ENCODE measurements around the gene SOD2. TPM values are rescaled to one million over a fixed set of nuclear protein-coding genes. Genes with fewer than 3 reads are reported as not detected.
"Not testable (repeated sequence)": the region's sequence is repeated elsewhere in the genome, so short reads cannot be mapped to it uniquely, and the experiment has no call there.

The SOD2 gene
- polyA plus RNA-seq, 1 donor, result 92.6 TPM

- DNase-seq (ENCODE audit: low read depth), result no peak
Observed at GRCh38 chr6:159716247-159717096, 23.4 kb upstream of the SOD2 start.

GRCh38 chr6:159715605-159716004, 22.6 kb upstream of the SOD2 start:
- DNase-seq (ENCODE audit: low read depth), result no peak

- DNase-seq (ENCODE audit: low read depth), result no peak
Observed at GRCh38 chr6:159715166-159715565, 22.1 kb upstream of the SOD2 start.

GRCh38 chr6:159714404-159714803, 21.4 kb upstream of the SOD2 start:
- DNase-seq (ENCODE audit: low read depth), result no peak

GRCh38 chr6:159713984-159714383, 20.9 kb upstream of the SOD2 start:
- no peak for DNase-seq (ENCODE audit: low read depth)

- not testable (repeated sequence) for DNase-seq (ENCODE audit: low read depth)
Observed at GRCh38 chr6:159712389-159712788, 19.3 kb upstream of the SOD2 start.

- DNase-seq (ENCODE audit: low read depth), result not testable (repeated sequence)
Observed at GRCh38 chr6:159710603-159711002, 17.6 kb upstream of the SOD2 start.

- DNase-seq (ENCODE audit: low read depth), result no peak
Observed at GRCh38 chr6:159701413-159701999, 8.5 kb upstream of the SOD2 start.

- no peak for DNase-seq (ENCODE audit: low read depth)
Observed at GRCh38 chr6:159700970-159701369, 7.9 kb upstream of the SOD2 start.

GRCh38 chr6:159695984-159696383, 2.9 kb upstream of the SOD2 start:
- DNase-seq (ENCODE audit: low read depth), result no peak

- DNase-seq (ENCODE audit: low read depth), result no peak
Observed at GRCh38 chr6:159693894-159694545, 979 bp upstream of the SOD2 start.

GRCh38 chr6:159692303-159693127, 526 bp downstream of the SOD2 start:
- no peak for DNase-seq (ENCODE audit: low read depth)

- no peak for DNase-seq (ENCODE audit: low read depth)
Observed at GRCh38 chr6:159691963-159692287, 1.1 kb downstream of the SOD2 start.

GRCh38 chr6:159691133-159691962, 1.7 kb downstream of the SOD2 start:
- peak; percentile 57 for DNase-seq (ENCODE audit: low read depth)

GRCh38 chr6:159690135-159690534, 2.9 kb downstream of the SOD2 start:
- not testable (repeated sequence) for DNase-seq (ENCODE audit: low read depth)

GRCh38 chr6:159689001-159689400, 4.0 kb downstream of the SOD2 start:
- DNase-seq (ENCODE audit: low read depth), result no peak

GRCh38 chr6:159688266-159688905, 4.7 kb downstream of the SOD2 start:
- no peak for DNase-seq (ENCODE audit: low read depth)

- no peak for DNase-seq (ENCODE audit: low read depth)
Observed at GRCh38 chr6:159687341-159687740, 5.7 kb downstream of the SOD2 start.

GRCh38 chr6:159686703-159687102, 6.3 kb downstream of the SOD2 start:
- DNase-seq (ENCODE audit: low read depth), result no peak

- DNase-seq (ENCODE audit: low read depth), result no peak
Observed at GRCh38 chr6:159686040-159686439, 7.0 kb downstream of the SOD2 start.

- no peak for DNase-seq (ENCODE audit: low read depth)
Observed at GRCh38 chr6:159684013-159684304, 9.1 kb downstream of the SOD2 start.

Data from forelimb muscle (tissue), 1 donor.